Esophagus muscularis mucosa (tissue), 4 donors: Measurements from ENCODE around the gene LRRC14B.

Source experiments
- CTCF ChIP-seq, 3 experiments: fragments of 200-600 bp in 2 of 3; fragments of 450-650 bp in 1 of 3; sonication (generic) in 2 of 3; IDR thresholded peaks; one replicate each; pipeline ENCODE4 v1.5.1; 2017 to 2019; ENCODE audit warnings: antibody characterized with exemption in 3 of 3, mild to moderate bottlenecking in 2 of 3, moderate library complexity in 1 of 3
- EP300 ChIP-seq: sonication (generic); formaldehyde crosslinking; IDR thresholded peaks from one replicate; pipeline ENCODE4 v1.6.1; 2017; ENCODE audit warnings: antibody characterized with exemption
- POLR2AphosphoS5 ChIP-seq, 2 donors: sonication (generic); formaldehyde crosslinking; IDR thresholded peaks; one replicate each; pipeline ENCODE4 v1.6.1; 2017; ENCODE audit warnings: antibody characterized with exemption in 2 of 2

- TF ChIP-seq CTCF (IDR thresholded peaks at IDR 0.05) (no peak), EP300 (no peak), POLR2AphosphoS5 (IDR thresholded peaks at IDR 0.05) (no peak)
Measured at GRCh38 chr5:150746-151145, 40.5 kb upstream of the LRRC14B start.
